Activated T-helper 1 cell treated with Interleukin-2 at 50 U/mL for 16 hours (primary cell): ENCODE results near the gene EPRS1.
"Not testable (repeated sequence)": the region's sequence is repeated elsewhere in the genome, so short reads cannot be mapped to it uniquely, and the experiment has no call there.

ENCODE experiments used
- DNase-seq: peaks from one replicate; pipeline ENCODE4 v3.0.0-alpha.2; 2020; ENCODE audit warnings: low read depth

EPRS1 gene

DNA sequence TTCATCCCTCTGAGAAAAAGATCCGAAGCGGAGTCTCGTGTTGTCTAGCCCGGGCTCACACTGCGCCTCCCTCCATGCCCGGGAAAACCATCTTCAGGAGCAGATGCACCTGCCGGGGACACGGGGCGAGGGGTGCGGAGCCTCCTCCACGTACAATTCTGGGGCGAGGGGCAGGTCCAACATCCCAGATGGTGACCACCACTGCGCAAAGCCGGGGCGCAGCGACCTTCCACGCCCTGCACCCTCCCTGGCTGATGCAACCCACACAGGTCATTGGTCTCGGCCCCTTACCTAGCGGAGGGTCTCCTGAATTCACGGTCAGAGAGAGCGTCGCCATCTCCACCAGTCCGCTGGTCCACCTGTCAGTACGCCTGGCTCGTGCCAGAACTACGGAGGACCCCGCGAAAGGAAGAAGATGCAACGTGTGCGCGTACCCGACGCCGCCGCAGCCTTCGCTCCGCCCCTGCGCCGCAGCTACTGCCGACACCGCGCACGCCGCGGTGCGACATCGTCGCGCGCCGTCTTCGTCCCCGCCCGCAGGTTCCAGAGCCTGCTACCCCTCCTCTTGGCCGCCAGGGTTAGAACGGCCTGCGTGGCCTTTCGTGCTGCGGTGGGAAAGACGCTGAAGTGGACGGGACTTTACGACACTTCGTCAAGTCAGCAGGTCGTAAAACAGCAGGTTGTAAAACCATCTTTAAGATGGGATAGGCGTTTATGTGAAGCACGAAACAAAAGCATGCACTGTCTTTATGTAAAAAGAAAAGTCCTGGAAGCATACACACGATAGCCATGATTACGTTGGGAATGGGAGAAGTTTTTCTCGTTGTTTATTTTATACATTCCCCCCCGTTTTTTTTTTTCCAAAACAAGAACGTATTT, at the start of gene EPRS1:
Gene EPRS1 (minus strand): TSS at position 454 of the 879 bp plus-strand sequence. CDS start 117 bp downstream, at position 337.
- DNase-seq: peak; percentile 93

DNA sequence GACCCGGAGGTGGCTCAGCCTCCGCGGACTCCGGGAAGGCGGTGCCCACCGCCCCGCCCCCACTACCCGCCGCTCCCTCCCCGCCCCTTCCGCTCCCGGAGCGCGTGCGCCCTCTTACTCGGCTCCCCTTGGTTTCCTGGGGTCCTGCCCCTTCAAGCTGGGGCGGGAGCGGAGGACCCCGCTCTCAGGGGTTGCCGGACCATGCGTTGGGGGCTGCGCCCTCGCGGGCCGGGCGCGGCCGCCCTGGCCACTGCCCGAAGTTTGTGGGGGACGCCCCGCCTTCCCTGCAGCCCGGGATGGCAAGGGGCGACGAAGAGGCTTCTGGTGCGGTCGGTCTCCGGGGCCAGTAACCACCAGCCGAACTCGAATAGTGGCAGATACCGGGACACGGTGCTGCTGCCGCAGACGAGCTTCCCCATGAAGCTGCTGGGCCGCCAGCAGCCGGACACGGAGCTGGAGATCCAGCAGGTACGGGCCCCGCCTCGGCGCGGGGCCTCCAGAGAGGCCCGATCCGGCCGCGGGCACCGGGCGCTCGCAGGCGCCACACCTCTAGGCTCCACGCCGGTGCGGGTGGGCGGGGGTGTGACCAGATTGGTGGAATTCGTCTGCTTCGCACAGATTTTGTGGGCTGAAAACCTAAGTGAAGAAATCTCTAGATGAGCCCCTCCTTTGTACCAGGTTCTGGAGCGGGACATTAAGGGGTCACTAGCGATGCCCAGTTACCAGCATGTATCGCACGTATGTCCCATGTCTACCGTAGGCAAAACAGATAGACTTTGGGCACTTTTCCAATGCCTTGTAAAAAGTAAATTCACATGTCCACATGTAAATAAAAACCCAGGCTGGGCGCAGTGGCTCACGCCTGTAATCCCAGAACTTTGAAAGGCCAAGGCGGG, 48.0 kb upstream of the EPRS1 start, which contains the start of gene IARS2:
Gene IARS2 (plus strand): TSS at position 117 of the 896 bp plus-strand sequence. CDS start 85 bp downstream, at position 202.
- DNase-seq: peak; percentile 90

DNA sequence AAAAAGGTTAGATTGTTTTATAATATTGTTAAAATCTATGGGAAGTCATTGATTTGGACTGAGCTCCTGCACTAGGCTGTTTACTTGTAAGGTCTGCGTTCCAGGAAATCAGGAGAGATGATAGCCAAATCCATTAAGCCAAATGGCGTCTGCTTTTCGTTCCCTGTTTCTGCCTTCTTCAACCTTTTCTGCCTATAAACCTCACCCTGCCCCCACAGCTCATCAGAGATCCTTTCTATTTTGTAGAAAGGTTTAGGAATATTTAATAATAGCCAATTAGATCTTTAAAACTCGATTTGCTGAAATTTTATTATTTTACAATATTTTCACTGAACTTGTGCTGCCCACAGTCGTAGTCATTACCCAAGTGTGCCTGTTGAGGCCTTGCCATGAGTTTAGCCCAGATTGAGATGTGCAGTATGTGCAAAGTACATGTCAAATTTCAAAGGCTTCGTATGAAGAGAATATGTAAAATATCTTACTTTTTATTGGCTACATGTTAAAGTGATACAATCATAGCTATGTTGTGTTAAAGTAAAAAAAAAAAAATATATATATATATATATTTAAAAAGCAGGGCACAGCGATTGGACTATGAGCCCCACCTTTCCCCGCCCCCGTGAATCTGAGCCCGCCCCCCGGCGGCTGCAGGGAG, 47.2 kb upstream of the EPRS1 start:
- DNase-seq: no peak

DNA sequence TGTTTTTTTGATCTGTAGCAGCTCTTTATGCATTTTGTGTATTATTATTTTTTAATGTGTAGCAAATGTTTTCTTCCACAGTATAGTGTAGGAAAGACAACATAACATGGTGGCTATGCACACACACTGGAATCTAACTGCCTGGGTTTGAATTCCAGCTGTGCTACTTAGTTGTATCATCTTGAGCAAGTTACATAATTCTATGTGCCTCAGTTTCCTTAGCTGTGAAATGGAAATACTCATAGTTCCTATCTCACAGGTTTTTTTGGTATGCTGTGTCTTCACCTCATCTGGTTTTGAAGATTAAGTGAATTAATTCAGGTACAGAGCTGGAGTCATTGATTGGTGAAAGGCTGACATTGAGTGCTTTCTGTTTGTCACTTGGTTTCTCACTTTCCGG, 46.4 kb upstream of the EPRS1 start:
- DNase-seq: no peak

DNA sequence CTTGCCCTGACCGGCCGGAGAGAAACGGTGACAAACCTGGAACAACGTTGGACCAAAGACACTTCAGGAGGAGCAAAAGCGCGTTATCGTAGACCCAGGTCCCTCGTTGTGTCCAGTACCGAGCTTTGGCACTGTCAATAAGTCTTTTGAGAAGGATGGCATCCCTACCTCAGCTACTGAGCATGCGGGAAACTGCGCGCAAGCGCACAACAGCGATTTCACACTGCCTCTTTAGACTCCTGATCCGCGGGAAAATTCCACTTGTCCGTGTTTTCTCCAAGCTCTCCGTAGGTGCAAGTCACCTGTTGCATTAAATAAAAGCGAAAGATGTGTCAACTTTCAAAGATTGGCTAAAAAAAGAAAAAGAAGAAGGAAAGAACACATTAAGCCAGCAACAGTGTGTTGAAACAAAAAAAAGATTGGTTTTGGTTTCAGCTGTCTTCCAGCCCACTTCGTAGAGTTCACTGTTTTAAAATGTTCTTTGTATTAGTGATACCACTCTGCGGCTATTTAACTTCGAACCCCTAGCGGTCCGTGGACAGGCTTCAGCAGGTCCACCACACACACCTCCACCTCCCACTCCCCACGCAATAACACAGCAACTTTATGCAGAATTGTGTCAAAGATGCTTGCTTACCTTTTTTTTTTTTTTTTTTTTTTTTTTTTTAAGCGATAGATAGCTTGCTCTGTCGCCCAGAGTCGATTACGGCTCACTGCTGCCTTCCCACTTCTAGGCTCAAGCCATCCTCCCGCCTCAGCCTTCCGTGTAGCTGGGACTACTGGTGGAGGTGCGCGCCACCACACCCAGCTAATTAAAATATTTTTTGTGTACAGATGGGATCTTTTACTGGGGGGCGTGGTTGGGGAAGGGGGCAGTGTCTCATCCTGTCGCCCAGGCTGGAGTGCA, 43.6 kb upstream of the EPRS1 start, which contains the start of gene BPNT1:
Gene BPNT1 (minus strand): TSS at position 139 of the 907 bp plus-strand sequence. CDS start 9,942 bp downstream, outside the sequence.
- peak; percentile 95 for DNase-seq

DNA sequence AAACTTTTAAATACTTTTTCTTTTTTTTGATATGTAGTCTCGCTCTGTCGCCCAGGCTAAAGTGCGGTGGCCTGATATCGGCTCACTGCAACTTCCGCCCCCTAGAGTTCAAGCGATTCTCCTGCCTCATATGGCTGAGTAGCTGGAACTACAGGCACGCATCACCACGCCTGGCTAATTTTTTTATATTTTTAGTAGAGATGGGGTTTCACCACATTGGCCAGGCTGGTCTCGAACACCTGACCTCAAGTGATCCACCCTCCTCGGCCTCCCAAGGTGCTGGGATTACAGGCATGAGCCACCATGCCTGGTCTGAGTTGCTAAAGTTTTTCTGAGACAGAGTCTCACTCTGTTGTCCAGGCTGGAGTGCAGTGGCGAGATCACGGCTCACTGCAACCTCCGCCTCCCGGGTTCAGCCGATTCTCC, 40.0 kb upstream of the EPRS1 start:
- not testable (repeated sequence) for DNase-seq

DNA sequence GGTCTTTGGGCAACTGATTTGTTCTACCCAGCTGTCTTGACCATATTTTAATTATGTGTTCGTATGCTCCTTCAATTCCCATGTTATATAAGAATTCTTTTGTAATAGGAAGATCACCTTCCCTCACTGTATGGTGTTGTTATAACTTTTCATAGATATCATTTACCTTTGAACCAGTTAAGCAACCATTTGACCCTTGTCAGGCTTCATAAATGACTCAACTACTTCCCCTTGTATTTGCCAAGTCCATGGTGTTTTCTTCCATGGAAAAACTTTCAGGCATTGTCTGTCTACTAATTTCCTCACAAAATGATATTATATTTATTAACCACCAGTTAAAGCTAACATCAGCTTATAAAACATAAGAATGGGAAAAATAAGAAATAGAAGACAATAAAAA, 38.2 kb upstream of the EPRS1 start:
- DNase-seq: no peak

DNA sequence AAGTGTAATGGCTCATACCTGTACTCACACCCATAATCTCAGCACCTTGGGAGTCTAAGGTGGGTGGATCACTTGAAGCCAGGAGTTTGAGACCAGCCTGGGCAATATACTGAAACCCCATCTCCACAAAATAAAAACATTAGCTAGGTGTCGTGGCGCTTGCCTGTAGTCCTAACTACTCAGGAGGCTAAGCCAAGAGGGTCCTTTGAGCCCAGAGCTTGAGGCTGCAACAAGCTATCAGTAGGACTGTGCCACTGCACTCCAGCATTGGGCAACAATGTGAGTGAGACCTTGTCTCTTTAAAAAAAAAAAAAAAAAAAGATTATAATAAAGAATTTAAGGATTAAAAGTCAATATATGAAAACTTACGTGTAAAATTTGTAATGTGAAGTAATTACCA, 31.6 kb upstream of the EPRS1 start:
- DNase-seq: no peak

DNA sequence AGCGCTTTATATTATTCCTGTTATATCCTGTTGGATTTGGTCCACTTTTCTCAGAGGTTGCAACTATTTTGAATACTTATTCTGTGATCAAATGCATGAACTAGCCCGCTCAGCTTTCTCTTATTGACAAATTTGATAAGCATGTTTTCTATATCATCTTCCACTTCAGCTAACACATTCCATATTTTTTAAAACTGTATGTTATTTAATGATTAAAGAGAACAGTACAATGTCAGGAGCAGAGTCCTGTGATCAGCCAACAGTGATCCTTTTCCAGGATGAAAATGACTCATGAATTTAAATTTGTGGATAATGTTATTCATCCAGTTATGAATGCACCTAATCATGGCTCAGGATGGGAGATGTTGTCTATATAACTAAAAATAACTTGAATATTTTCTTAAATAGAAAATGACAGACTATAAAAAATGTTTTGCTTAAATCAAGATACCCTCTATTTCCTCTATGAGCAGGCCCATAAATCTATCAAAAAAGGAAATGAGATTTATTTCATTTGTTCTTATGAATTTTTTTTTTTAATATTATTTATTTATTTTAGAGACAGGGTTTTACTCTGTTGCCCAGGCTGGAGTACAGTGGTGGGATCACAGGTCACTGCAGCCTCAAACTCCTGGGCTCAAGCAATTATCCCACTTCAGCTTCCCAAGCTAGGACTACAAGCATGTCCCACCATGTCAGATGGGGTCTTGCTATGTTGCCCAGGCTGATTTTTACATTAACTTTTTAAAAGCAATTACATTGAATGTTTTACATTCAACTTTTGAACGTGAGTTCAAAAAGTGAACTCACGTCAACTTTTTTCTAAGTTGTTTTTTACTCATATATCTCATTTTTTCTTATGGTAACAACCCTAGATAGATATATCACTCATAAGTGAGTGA, 30.8 kb upstream of the EPRS1 start:
- no peak for DNase-seq

- no peak for DNase-seq
These were observed 21.2 kb upstream of the EPRS1 start for GRCh38 chr1:220067269-220068204.

DNA sequence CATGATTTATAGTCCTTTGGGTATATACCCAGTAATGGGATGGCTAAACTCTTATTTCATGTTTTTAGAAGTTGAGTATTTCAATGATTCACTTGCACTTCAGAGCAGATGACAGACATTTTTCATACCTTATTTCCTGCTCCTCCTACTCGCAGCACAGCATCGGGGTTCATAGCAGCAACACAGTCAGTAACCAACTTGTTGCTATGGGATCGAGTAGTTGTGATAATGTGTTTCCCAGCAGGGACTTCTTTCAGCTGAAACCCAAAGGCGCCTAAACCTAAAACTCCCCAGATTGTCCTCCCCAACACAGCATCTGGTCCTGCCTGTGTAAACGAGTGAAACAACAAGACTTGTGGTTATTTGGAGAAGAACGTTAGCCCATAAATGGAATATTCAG, 16.3 kb upstream of the EPRS1 start:
- no peak for DNase-seq

- no peak for DNase-seq
These were observed 14.6 kb upstream of the EPRS1 start for GRCh38 chr1:220060876-220061275.

GRCh38 chr1:220056374-220056773, 10.1 kb upstream of the EPRS1 start:
- DNase-seq: no peak

GRCh38 chr1:220045356-220046051, 801 bp downstream of the EPRS1 start:
- DNase-seq: no peak

DNA sequence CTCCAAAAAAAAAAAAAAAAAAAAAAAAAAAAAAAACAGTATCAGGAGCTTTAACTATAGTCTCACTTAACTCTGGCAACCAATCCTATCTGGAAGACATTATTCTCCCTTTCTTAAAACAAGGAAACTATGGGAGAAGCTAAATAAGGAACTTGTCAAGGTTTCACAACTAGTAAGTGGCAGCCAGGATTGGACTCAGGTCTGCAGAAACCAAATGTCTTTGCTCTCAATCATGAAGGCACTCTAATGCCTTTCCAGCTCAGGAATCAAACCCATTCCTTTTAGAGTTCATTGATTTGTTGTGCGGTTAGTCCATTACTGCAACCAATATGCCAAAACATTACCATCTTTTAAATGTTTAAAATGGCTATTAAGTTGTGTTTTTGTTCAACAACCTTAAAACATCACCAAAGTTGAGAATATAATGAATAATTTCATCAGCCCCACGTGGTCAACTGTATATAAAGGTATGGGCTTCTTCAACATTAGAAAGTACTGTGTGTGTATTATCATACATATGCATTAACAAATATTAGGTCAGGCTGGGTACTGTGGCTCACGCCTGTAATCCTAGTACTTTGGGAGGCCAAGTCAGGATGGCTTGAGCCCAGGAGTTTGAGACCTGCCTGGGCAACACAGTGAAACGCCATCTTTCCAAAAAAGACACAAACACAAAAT, 1.5 kb downstream of the EPRS1 start:
- no peak for DNase-seq

DNA sequence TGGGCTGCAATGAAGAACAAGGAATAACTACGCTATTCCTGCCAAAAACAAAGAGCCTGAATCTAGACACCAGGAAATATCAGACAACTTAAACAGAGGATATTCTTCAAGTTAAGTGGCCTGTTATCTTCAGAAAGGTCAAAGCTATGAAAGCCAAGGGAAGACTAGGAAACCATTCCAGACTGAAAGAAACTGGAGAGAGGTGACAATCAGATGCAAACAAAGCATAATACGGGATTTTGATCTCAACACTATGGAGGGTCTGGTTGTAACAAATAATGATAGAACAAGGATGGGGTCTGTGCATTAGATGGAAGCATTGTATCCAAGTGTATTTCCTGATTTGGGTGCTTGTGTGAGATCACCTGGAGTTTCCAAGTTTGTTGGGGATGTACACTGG, 2.7 kb downstream of the EPRS1 start:
- no peak for DNase-seq

GRCh38 chr1:220040028-220040596, 6.2 kb downstream of the EPRS1 start:
- DNase-seq: no peak
